Spleen (tissue), 7 donors: ENCODE data around the gene SIRT2.
"Not testable (repeated sequence)": the region's sequence is repeated elsewhere in the genome, so short reads cannot be mapped to it uniquely, and the experiment has no call there.

Experiments
- CTCF ChIP-seq, 11 experiments: fragments of 200-600 bp in 7 of 11; fragments of 450-650 bp in 4 of 11; sonication (generic) in 4 of 11; IDR thresholded peaks in 8 of 11; conservative IDR thresholded peaks in 3 of 11; 1 replicate in 7 of 11; 2 replicates in 4 of 11; pipeline versions ENCODE4 v1.4.0 to v1.8.0; 2016 to 2021; ENCODE audit warnings: antibody characterized with exemption in 11 of 11, inconsistent platforms in 4 of 11, mild to moderate bottlenecking in 1 of 11
- POLR2AphosphoS5 ChIP-seq, 3 donors: sonication (generic); formaldehyde crosslinking; IDR thresholded peaks; one replicate each; pipeline ENCODE4 v1.5.1; 2017; ENCODE audit warnings: antibody characterized with exemption in 3 of 3
- donor health status: DM: no; HTN: no; CAD: no; lungs with moderate emphysema.
- donor health status: DM: no; HTN: no; CAD: no.
- donor health status: DM: no; HTN: no; CAD: no.

GRCh38 chr19:38829203-38829602, 70.2 kb downstream of the SIRT2 start:
- TF ChIP-seq CTCF (IDR thresholded peaks at IDR 0.05 in 8 of 11, conservative IDR thresholded peaks at IDR 0.05 in 3 of 11); POLR2AphosphoS5 (IDR thresholded peaks at IDR 0.05): not testable (repeated sequence)
